Neural crest cell (in vitro differentiated cells): ENCODE measurements around the gene CEACAM3. TPM values are rescaled to one million over a fixed set of nuclear protein-coding genes. Genes with fewer than 3 reads are reported as not detected.
A peak's percentile ranks its signal among the peaks of the same experiment; 100 is the strongest.
"Not testable (repeated sequence)": the region's sequence is repeated elsewhere in the genome, so short reads cannot be mapped to it uniquely, and the experiment has no call there.

ENCODE experiments used
- DNase-seq: peaks from one replicate; pipeline ENCODE4 v3.0.0; 2021; ENCODE audit warnings: low read depth, mixed read lengths, low spot score
- H3K27ac Mint-ChIP-seq: one replicate; pipeline ENCODE4 v1.8.0; 2021; ENCODE audit warnings: mild to moderate bottlenecking, mixed read lengths; ENCODE audit not compliant: unreplicated experiment
- H3K27me3 Mint-ChIP-seq: 2 replicates; pipeline ENCODE4 v1.8.0; 2021; ENCODE audit warnings: low read depth, mild to moderate bottlenecking, mixed read lengths
- H3K36me3 Mint-ChIP-seq: 2 replicates; pipeline ENCODE4 v1.8.0; 2021; ENCODE audit warnings: low read depth, mild to moderate bottlenecking, mixed read lengths
- H3K4me1 Mint-ChIP-seq: 2 replicates; pipeline ENCODE4 v1.8.0; 2021; ENCODE audit warnings: mixed read lengths
- H3K4me3 Mint-ChIP-seq: one replicate; pipeline ENCODE4 v1.8.0; 2021; ENCODE audit warnings: mild to moderate bottlenecking, mixed read lengths
- H3K9me3 Mint-ChIP-seq: 2 replicates; pipeline ENCODE4 v1.8.0; 2021; ENCODE audit warnings: mixed read lengths
- CTCF ChIP-seq: fragments of 200-600 bp; sonication (generic); conservative IDR thresholded peaks from 2 replicates; pipeline ENCODE4 v1.5.0; 2021; ENCODE audit warnings: antibody characterized with exemption, mild to moderate bottlenecking
- long read RNA-seq: library from polyadenylated mRNA; unstranded; transcript quantifications from one replicate; pipeline ENCODE4 v2.0.0, GENCODE V29; 2020
- total RNA-seq: library from RNA; stranded (reverse); gene quantifications from 2 replicates; pipeline ENCODE4 v1.2.1, GENCODE V29; 2021

CEACAM3 gene
- not detected in 2 replicates for total RNA-seq
- long read RNA-seq, result 0 reads

- H3K27me3 Mint-ChIP-seq, result peaks cover 80% of the 10 kb centered on the region
- H3K4me3 Mint-ChIP-seq, result no peak within 1 kb of the TSS
- no peaks in the 10 kb centered on the region for H3K36me3 Mint-ChIP-seq
- H3K4me1 Mint-ChIP-seq, result no peaks in the 10 kb centered on the region
- no peak within 1 kb of the TSS for H3K27ac Mint-ChIP-seq
- TF ChIP-seq CTCF, result no peak
- no peak for DNase-seq
- H3K9me3 Mint-ChIP-seq, result no peaks in the 10 kb centered on the region
Measured at GRCh38 chr19:41796362-41796761, at the start of gene CEACAM3. Gene CEACAM3 (plus strand): TSS chr19:41796587. CDS start chr19:41796678, 91 bp downstream.

GRCh38 chr19:41746593-41747227 is 49.7 kb upstream of the CEACAM3 start:
- H3K36me3 Mint-ChIP-seq, result no peaks in the 10 kb centered on the region
- no peak for DNase-seq
- TF ChIP-seq CTCF, result peak; percentile 54
- no peaks in the 10 kb centered on the region for H3K4me1 Mint-ChIP-seq
- no peak overlapping the region for H3K27ac Mint-ChIP-seq
- H3K9me3 Mint-ChIP-seq, result peaks cover 5% of the 10 kb centered on the region
- H3K4me3 Mint-ChIP-seq, result no peak overlapping the region
- peaks cover 49% of the 10 kb centered on the region for H3K27me3 Mint-ChIP-seq

GRCh38 chr19:41748012-41748411 is 48.4 kb upstream of the CEACAM3 start:
- H3K27ac Mint-ChIP-seq, result no peak overlapping the region
- no peak for DNase-seq
- no peak for TF ChIP-seq CTCF
- no peaks in the 10 kb centered on the region for H3K36me3 Mint-ChIP-seq
- no peak overlapping the region for H3K4me3 Mint-ChIP-seq
- H3K9me3 Mint-ChIP-seq, result peaks cover 2% of the 10 kb centered on the region
- peaks cover 59% of the 10 kb centered on the region for H3K27me3 Mint-ChIP-seq
- H3K4me1 Mint-ChIP-seq, result no peaks in the 10 kb centered on the region

- H3K9me3 Mint-ChIP-seq, DNase-seq, H3K36me3 Mint-ChIP-seq, H3K27ac Mint-ChIP-seq, H3K4me3 Mint-ChIP-seq, H3K4me1 Mint-ChIP-seq: not testable (repeated sequence)
- peaks cover 60% of the 10 kb centered on the region for H3K27me3 Mint-ChIP-seq
Measured at GRCh38 chr19:41750248-41751134, 45.9 kb upstream of the CEACAM3 start.

GRCh38 chr19:41753159-41753558 is 43.2 kb upstream of the CEACAM3 start:
- Mint-ChIP-seq H3K9me3 (peaks cover 9% of the 10 kb centered on the region), H3K36me3 (no peaks in the 10 kb centered on the region), H3K27ac (no peak overlapping the region), H3K4me1 (no peaks in the 10 kb centered on the region), H3K4me3 (no peak overlapping the region), H3K27me3 (peaks cover 41% of the 10 kb centered on the region)
- peak; percentile 67 for TF ChIP-seq CTCF
- peak; percentile 25 for DNase-seq
